HEK293T (cell line): Measurements from ENCODE around the gene SCMH1.

Experiments
- FOXA1 ChIP-seq: fragments of 450-650 bp; IDR thresholded peaks from 2 replicates; pipeline ENCODE4 v1.6.1; 2016; ENCODE audit warnings: mild to moderate bottlenecking
- FOXK2 ChIP-seq: fragments of 450-650 bp; IDR thresholded peaks from 2 replicates; pipeline ENCODE4 v1.6.1; 2016; ENCODE audit warnings: mild to moderate bottlenecking
- NFRKB ChIP-seq: fragments of 450-650 bp; IDR thresholded peaks from 2 replicates; pipeline ENCODE4 v1.6.1; 2016; ENCODE audit warnings: mild to moderate bottlenecking, moderate library complexity
- SP1 ChIP-seq: fragments of 450-650 bp; IDR thresholded peaks from 2 replicates; pipeline ENCODE4 v1.6.1; 2017

DNA sequence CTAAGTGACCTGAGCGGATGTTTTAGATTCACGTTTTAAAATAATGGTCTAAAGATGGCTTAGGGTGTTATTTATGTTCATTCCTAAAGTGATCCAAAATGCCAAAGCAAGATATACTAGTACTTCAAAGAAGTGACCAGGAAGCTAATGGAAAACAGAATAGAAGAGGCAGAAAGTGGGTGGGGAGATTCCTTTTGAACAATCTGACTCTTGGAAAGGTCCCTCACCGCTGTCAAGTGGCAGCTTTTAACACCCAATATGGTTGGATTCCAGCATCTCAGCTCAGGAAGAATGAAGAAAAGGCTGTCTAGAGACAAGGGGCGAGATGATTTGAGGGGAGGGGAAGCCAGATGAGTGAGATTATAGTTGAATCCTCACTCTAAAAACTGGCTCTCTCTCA, 90.3 kb downstream of the SCMH1 start:
- TF ChIP-seq NFRKB (no peak), FOXK2 (no peak), SP1 (no peak), FOXA1 (no peak)
